GM21825 (cell line): Measurements from ENCODE around the gene CHURC1.

Experiments used
- ATAC-seq: cut with Tn5 transposase; IDR thresholded peaks from one replicate; pipeline ENCODE4 v1.9.1; 2021; ENCODE audit warnings: mild to moderate bottlenecking, moderate library complexity; ENCODE audit not compliant: unreplicated experiment

Gene CHURC1

GRCh38 chr14:64914237-64915028 lies at the start of gene CHURC1:
TSS of gene CHURC1 (plus strand) at chr14:64914455. CDS start at chr14:64914496, 41 bp downstream.
- peak; percentile 95 for ATAC-seq

- no peak for ATAC-seq
Observed at GRCh38 chr14:64865109-64865508, 49.1 kb upstream of the CHURC1 start.

- no peak for ATAC-seq
Observed at GRCh38 chr14:64865992-64866391, 48.3 kb upstream of the CHURC1 start.

GRCh38 chr14:64867182-64867581 lies 47.1 kb upstream of the CHURC1 start:
- ATAC-seq, result no peak

- no peak for ATAC-seq
Observed at GRCh38 chr14:64868379-64868778, 45.9 kb upstream of the CHURC1 start.

GRCh38 chr14:64868841-64869240 lies 45.4 kb upstream of the CHURC1 start:
- no peak for ATAC-seq

GRCh38 chr14:64870160-64870559 lies 44.1 kb upstream of the CHURC1 start:
- ATAC-seq, result no peak

- ATAC-seq, result no peak
Observed at GRCh38 chr14:64871344-64871743, 42.9 kb upstream of the CHURC1 start.

- no peak for ATAC-seq
Observed at GRCh38 chr14:64873506-64874219, 40.6 kb upstream of the CHURC1 start.

GRCh38 chr14:64875350-64875749 lies 38.9 kb upstream of the CHURC1 start:
- ATAC-seq, result no peak

GRCh38 chr14:64877846-64878245 lies 36.4 kb upstream of the CHURC1 start:
- ATAC-seq, result no peak

GRCh38 chr14:64878837-64879634 lies 35.2 kb upstream of the CHURC1 start:
- peak; percentile 21 for ATAC-seq

GRCh38 chr14:64879635-64880220 lies 34.5 kb upstream of the CHURC1 start, which contains the start of gene SPTB:
TSS of gene SPTB (minus strand) at chr14:64879907. CDS start at chr14:64823094, 56,813 bp downstream.
- ATAC-seq, result peak; percentile 57

GRCh38 chr14:64880221-64881121 lies 33.8 kb upstream of the CHURC1 start:
- ATAC-seq, result peak; percentile 34

GRCh38 chr14:64885559-64885958 lies 28.7 kb upstream of the CHURC1 start:
- ATAC-seq, result no peak

- no peak for ATAC-seq
Observed at GRCh38 chr14:64889352-64889751, 24.9 kb upstream of the CHURC1 start.

GRCh38 chr14:64891173-64891838 lies 22.9 kb upstream of the CHURC1 start:
- no peak for ATAC-seq

GRCh38 chr14:64891839-64892375 lies 22.3 kb upstream of the CHURC1 start:
- ATAC-seq, result no peak

- no peak for ATAC-seq
Observed at GRCh38 chr14:64899958-64900357, 14.3 kb upstream of the CHURC1 start.
